Neutrophil (primary cell): ENCODE results near the gene KIF1A.

ENCODE experiments used
- H3K27ac ChIP-seq: fragments of 200-600 bp; sonication (generic); 2 replicates; pipeline ENCODE4 v1.5.1; 2016; ENCODE audit warnings: mild to moderate bottlenecking, moderate library complexity
- H3K27me3 ChIP-seq: fragments of 200-600 bp; sonication (generic); 2 replicates; pipeline ENCODE4 v1.6.0; 2016; ENCODE audit warnings: mild to moderate bottlenecking
- H3K36me3 ChIP-seq: fragments of 200-600 bp; sonication (generic); 2 replicates; pipeline ENCODE4 v1.5.1; 2017
- H3K4me1 ChIP-seq, 2 experiments: fragments of 200-600 bp in 1 of 2; sonication (generic) in 1 of 2; 1 replicate in 1 of 2; 2 replicates in 1 of 2; pipeline versions ENCODE4 v1.5.1 to v1.6.1; 2013 to 2016; ENCODE audit warnings: low read depth in 1 of 2, low read length in 1 of 2, mild to moderate bottlenecking in 1 of 2, moderate library complexity in 1 of 2; ENCODE audit not compliant: control insufficient read depth in 1 of 2, insufficient read depth in 1 of 2
- H3K4me3 ChIP-seq, 2 experiments: fragments of 200-600 bp in 1 of 2; sonication (generic) in 1 of 2; 1 replicate in 1 of 2; 2 replicates in 1 of 2; pipeline ENCODE4 v1.5.1; 2013 to 2016; ENCODE audit warnings: low read depth in 1 of 2, low read length in 1 of 2, mild to moderate bottlenecking in 1 of 2, moderate library complexity in 1 of 2
- H3K9me3 ChIP-seq: fragments of 200-600 bp; sonication (generic); 2 replicates; pipeline ENCODE4 v1.5.1; 2016
- CTCF ChIP-seq: fragments of 200-600 bp; sonication (generic); IDR thresholded peaks from 2 replicates; pipeline ENCODE4 v1.5.1; 2016; ENCODE audit warnings: antibody characterized with exemption

Gene KIF1A

GRCh38 chr2:240823449-240824336 is 3.7 kb upstream of the KIF1A start:
- Histone ChIP-seq H3K27ac (no peak overlapping the region), H3K36me3 (no peaks in the 10 kb centered on the region), H3K4me3 (no peak overlapping the region), H3K27me3 (peaks cover 100% of the 10 kb centered on the region), H3K4me1 (no peaks in the 10 kb centered on the region), H3K9me3 (no peaks in the 10 kb centered on the region)
- TF ChIP-seq CTCF: no peak

DNA sequence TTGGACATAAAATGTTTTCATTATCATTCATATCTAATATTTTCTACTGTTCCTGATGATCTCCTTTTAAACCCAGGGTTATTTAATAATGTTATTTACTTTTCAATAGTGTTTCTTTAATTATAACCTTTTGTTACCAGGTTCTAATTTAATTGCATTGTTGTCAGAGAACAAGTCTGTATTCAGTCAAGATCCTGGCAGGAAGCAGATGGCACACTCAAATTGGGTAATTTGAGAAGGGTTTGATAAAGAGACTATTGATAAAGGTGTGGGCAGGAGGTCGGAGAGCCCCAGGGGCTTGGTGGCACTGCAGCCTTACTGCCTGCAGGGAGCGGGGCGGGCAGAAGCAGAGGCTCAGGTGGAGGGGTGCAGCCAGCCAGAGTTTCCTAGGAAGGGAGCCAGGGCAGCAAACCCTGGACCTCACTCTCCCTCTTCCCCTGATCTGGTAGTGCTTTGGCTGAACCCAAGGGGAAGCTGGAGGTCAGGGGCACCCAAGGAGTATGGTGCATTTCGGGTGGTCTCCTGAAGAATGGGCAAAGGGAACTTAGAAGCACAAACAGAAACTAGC is 2.3 kb upstream of the KIF1A start:
- H3K4me1 ChIP-seq: no peaks in the 10 kb centered on the region
- no peaks in the 10 kb centered on the region for H3K9me3 ChIP-seq
- no peak overlapping the region for H3K27ac ChIP-seq
- no peak overlapping the region for H3K4me3 ChIP-seq
- H3K36me3 ChIP-seq: no peaks in the 10 kb centered on the region
- H3K27me3 ChIP-seq: peaks cover 100% of the 10 kb centered on the region
- no peak for TF ChIP-seq CTCF

DNA sequence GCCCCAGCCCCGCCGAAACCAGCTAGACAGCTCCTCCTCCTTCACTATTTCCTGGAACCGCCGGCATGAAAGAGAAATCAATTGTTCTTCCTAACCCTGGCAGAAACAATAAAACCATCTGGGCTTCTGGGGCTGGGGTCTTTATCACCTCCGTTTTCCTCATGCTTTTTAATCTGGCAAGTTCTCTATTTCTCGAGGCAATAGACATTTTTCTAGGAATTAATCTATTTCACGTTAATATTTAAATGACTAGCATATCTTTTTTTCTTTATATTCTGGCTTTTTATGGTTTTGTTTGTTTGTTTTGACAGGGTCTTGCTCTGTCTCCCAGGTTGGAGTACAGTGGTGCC is 1.4 kb upstream of the KIF1A start:
- H3K4me3 ChIP-seq: no peak overlapping the region
- H3K27me3 ChIP-seq: peaks cover 100% of the 10 kb centered on the region
- no peak for TF ChIP-seq CTCF

DNA sequence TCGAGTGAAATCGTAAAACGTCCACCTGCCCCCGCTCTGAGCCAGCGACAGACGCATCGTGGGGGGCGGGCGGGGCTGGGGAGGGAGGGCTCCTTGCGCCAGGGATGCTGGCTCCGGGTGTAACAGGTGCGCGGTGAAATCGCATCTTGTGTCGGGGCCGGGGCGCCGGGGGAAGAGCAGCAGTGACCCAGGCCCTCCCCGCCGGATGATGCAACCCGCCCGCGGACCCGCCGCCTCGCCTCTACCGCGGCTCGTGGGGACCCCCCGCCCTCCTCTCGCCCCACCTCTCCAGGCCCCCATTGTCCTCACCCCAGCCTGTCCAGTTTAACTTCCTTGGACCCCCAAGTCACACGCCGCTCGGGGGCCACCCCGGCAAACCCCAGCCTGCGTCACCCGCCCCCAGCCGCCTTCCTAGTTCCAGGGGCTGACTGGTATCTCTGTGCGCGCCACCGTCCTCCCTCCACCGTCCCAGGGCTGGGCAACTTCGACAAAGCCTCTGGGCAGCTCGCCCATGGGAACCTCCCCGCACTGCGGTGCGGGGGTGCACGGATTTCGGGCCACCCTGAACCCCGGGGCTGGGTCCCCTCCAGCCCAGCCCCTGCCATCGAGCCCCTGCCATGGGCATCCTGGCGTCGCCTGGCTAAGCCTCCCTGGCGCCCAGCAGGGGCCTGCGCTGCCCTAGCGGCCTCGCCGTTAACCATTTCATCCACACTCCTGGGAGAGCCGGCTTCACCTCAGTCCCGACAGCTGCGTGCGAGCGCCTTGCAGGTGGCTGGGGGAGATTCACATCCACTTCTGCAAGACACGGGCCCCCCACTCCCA is 799 bp upstream of the KIF1A start:
- H3K36me3 ChIP-seq: no peaks in the 10 kb centered on the region
- no peaks in the 10 kb centered on the region for H3K4me1 ChIP-seq
- no peak for TF ChIP-seq CTCF
- H3K9me3 ChIP-seq: no peaks in the 10 kb centered on the region
- H3K4me3 ChIP-seq: no peak overlapping the region
- H3K27ac ChIP-seq: no peak overlapping the region
- peaks cover 100% of the 10 kb centered on the region for H3K27me3 ChIP-seq

More for the DNA sequence above, 1.4 kb upstream of the KIF1A start:
- Histone ChIP-seq H3K4me1 (no peaks in the 10 kb centered on the region), H3K27ac (no peak overlapping the region), H3K36me3 (no peaks in the 10 kb centered on the region), H3K9me3 (no peaks in the 10 kb centered on the region)

DNA sequence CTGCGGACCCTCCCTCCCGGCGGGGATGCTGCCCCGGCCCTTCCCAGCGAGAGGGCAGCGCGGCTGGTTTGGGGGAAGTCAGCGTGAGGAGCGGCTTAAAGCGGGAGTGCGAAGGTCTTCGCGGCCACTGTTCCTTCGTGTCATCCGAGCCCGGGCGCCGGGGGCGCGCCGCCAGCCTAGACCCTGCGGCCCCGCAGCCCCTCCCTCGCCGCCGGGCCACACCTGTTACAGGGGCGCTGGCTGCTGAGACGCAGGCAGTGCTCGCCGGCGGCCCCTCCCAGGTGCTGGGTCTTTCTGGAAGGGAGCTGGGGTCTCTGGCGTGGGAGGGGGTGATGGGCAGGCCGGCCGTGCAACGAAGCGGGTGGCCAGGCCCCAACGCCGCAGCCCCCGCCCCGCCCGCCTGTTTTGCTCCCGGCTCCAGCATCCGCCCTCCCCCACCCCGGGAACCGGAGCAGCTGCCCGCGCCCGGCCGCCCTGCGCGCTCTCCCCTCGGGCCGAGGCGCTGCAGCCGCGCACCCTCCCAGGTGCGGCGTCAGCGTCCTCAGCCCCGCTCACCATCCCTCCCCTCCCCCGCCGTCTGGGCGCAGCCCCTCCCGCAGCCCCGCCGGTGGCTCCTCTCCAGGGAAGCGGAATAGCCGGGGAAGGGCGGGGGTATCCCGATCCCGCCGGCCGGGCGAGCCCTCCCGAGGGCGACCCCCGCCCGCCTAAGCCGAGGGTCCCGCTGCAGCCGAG is 727 bp downstream of the KIF1A start:
- Histone ChIP-seq H3K4me1 (no peaks in the 10 kb centered on the region), H3K9me3 (no peaks in the 10 kb centered on the region), H3K27ac (no peak overlapping the region), H3K36me3 (no peaks in the 10 kb centered on the region), H3K27me3 (peaks cover 86% of the 10 kb centered on the region), H3K4me3 (no peak overlapping the region)
- TF ChIP-seq CTCF: no peak
